Liver (tissue), 9 donors: ENCODE data around the gene FAM53C. TPM values are rescaled to one million over a fixed set of nuclear protein-coding genes. Genes with fewer than 3 reads are reported as not detected.

ENCODE experiments used
- DNase-seq: peaks from one replicate; pipeline ENCODE4 v3.0.0-alpha.2; 2017; ENCODE audit warnings: low spot score
- H3K27ac ChIP-seq, 2 donors: one replicate each; pipeline ENCODE4 v1.7.0; 2013; ENCODE audit warnings: inconsistent platforms in 2 of 2, low read length in 2 of 2, control low read depth in 1 of 2, low read depth in 1 of 2, mild to moderate bottlenecking in 1 of 2
- H3K27me3 ChIP-seq, 4 donors: one replicate each; pipeline versions ENCODE4 v1.6.1 to v1.7.0; 2013; ENCODE audit warnings: low read length in 3 of 4, inconsistent platforms in 1 of 4, mild to moderate bottlenecking in 1 of 4, moderate library complexity in 1 of 4; ENCODE audit not compliant: control insufficient read depth in 4 of 4, insufficient read depth in 4 of 4
- H3K36me3 ChIP-seq, 4 donors: one replicate each; pipeline versions ENCODE4 v1.6.1 to v1.7.0; 2013; ENCODE audit warnings: low read length in 3 of 4, mild to moderate bottlenecking in 3 of 4, low read depth in 1 of 4, moderate library complexity in 1 of 4; ENCODE audit not compliant: control insufficient read depth in 4 of 4, insufficient read depth in 3 of 4
- H3K4me1 ChIP-seq, 4 donors: one replicate each; pipeline versions ENCODE4 v1.6.1 to v1.7.0; 2013; ENCODE audit warnings: low read length in 3 of 4, mild to moderate bottlenecking in 3 of 4, moderate library complexity in 1 of 4; ENCODE audit not compliant: control insufficient read depth in 4 of 4, insufficient read depth in 4 of 4
- H3K4me3 ChIP-seq, 3 donors: one replicate each; pipeline versions ENCODE4 v1.6.1 to v1.7.0; 2013; ENCODE audit warnings: low read length in 3 of 3, control low read depth in 1 of 3, low read depth in 1 of 3, mild to moderate bottlenecking in 1 of 3
- H3K9ac ChIP-seq, 2 donors: one replicate each; pipeline ENCODE4 v1.7.0; 2013; ENCODE audit warnings: low read length in 2 of 2, mild to moderate bottlenecking in 2 of 2, moderate library complexity in 2 of 2, control low read depth in 1 of 2, low read depth in 1 of 2
- H3K9me3 ChIP-seq, 4 donors: one replicate each; pipeline versions ENCODE4 v1.6.1 to v1.7.0; 2013; ENCODE audit warnings: low read length in 3 of 4; ENCODE audit not compliant: control insufficient read depth in 4 of 4
- ATF3 ChIP-seq: IDR thresholded peaks from 2 replicates; pipeline ENCODE4 v1.6.1; 2016; ENCODE audit warnings: antibody characterized with exemption
- CTCF ChIP-seq: fragments of 150-350 bp; IDR thresholded peaks from 2 replicates; pipeline ENCODE4 v1.5.1; 2017; ENCODE audit warnings: improper control_type of control experiment, low read depth, low read length; ENCODE audit not compliant: missing input control
- EGR1 ChIP-seq, 2 donors: IDR thresholded peaks; 2 replicates each; pipeline ENCODE4 v1.6.1; 2016 to 2018; ENCODE audit warnings: antibody characterized with exemption in 2 of 2, low read depth in 2 of 2
- FOXA2 ChIP-seq: IDR thresholded peaks from 2 replicates; pipeline ENCODE4 v1.6.1; 2016; ENCODE audit warnings: antibody characterized with exemption
- GABPA ChIP-seq, 2 donors: IDR thresholded peaks in 1 of 2; conservative IDR thresholded peaks in 1 of 2; 2 replicates each; pipeline ENCODE4 v1.6.1; 2016; ENCODE audit warnings: antibody characterized with exemption in 2 of 2, mild to moderate bottlenecking in 1 of 2, moderate library complexity in 1 of 2
- HNF4A ChIP-seq, 2 donors: conservative IDR thresholded peaks; 2 replicates each; pipeline ENCODE4 v1.6.1; 2016; ENCODE audit warnings: antibody characterized with exemption in 2 of 2, mild to moderate bottlenecking in 2 of 2
- HNF4G ChIP-seq: IDR thresholded peaks from 2 replicates; pipeline ENCODE4 v1.6.1; 2016; ENCODE audit warnings: antibody characterized with exemption
- MAX ChIP-seq: IDR thresholded peaks from 2 replicates; pipeline ENCODE4 v1.6.1; 2016; ENCODE audit warnings: antibody characterized with exemption
- NR2F2 ChIP-seq: IDR thresholded peaks from 2 replicates; pipeline ENCODE4 v1.6.1; 2016; ENCODE audit warnings: antibody characterized with exemption
- RAD21 ChIP-seq, 2 donors: IDR thresholded peaks; 2 replicates each; pipeline ENCODE4 v1.6.1; 2016; ENCODE audit warnings: antibody characterized with exemption in 2 of 2, mild to moderate bottlenecking in 2 of 2
- REST ChIP-seq: IDR thresholded peaks from 2 replicates; pipeline ENCODE4 v1.6.1; 2016; ENCODE audit warnings: antibody characterized with exemption, mild to moderate bottlenecking
- RXRA ChIP-seq, 2 donors: IDR thresholded peaks; 2 replicates each; pipeline ENCODE4 v1.6.1; 2017 to 2018; ENCODE audit warnings: antibody characterized with exemption in 2 of 2, mild to moderate bottlenecking in 1 of 2
- SP1 ChIP-seq: IDR thresholded peaks from 2 replicates; pipeline ENCODE4 v1.6.1; 2018; ENCODE audit warnings: antibody characterized with exemption, mild to moderate bottlenecking
- TAF1 ChIP-seq: conservative IDR thresholded peaks from 2 replicates; pipeline ENCODE4 v1.6.1; 2016; ENCODE audit warnings: antibody characterized with exemption, mild to moderate bottlenecking
- YY1 ChIP-seq: IDR thresholded peaks from 2 replicates; pipeline ENCODE4 v1.6.1; 2016; ENCODE audit warnings: antibody characterized with exemption, mild to moderate bottlenecking
- ZBTB33 ChIP-seq: IDR thresholded peaks from 2 replicates; pipeline ENCODE4 v1.6.1; 2016; ENCODE audit warnings: antibody characterized with exemption
- WGBS: extraction: QIAGEN DNeasy Blood & Tissue Kit; methylation state at CpG from one replicate; pipeline ENCODE4 v1.1.7; 2013; 5-methylcytosine and 5-hydroxymethylcytosine counted together
- polyA plus RNA-seq, 2 donors: library from polyadenylated mRNA; stranded (reverse) in 1 of 2; unstranded in 1 of 2; fragments of 200-250 nt in 1 of 2; fragments of >200 nt in 1 of 2; fragmentation: Nextera tagmentation in 1 of 2; extraction: Ambion mirVana in 1 of 2; gene quantifications; one replicate each; pipeline versions ENCODE4 v1.2.1 to v1.2.3, GENCODE V29; 2013 to 2015
- total RNA-seq, 2 donors: library from RNA; depleted of rRNA; stranded (reverse); fragments of >200 nt; gene quantifications; one replicate each; pipeline ENCODE4 v1.2.3, GENCODE V29; 2014
- donor health status: healthy.
- donor health status: healthy.
- donor health status: healthy.
- donor health status: healthy.
- donor health status: healthy.

Gene FAM53C
- total and polyA plus RNA-seq, 4 donors, result 4.2 to 16.9 (median 8.9) TPM

GRCh38 chr5:138372653-138373052 is 34.6 kb downstream of the FAM53C start (continued):
- TF ChIP-seq CTCF (no peak), TAF1 (no peak), RXRA (IDR thresholded peaks at IDR 0.05) (no peak), EGR1 (IDR thresholded peaks at IDR 0.05; ENCODE audit: low read depth in 2 of 2) (no peak), FOXA2 (no peak)

- TF ChIP-seq RAD21 (IDR thresholded peaks at IDR 0.05), result no peak
- no peak for TF ChIP-seq REST
- TF ChIP-seq MAX, result no peak
- no peak for TF ChIP-seq EGR1 (IDR thresholded peaks at IDR 0.05; ENCODE audit: low read depth in 2 of 2)
- no peak for TF ChIP-seq FOXA2
- TF ChIP-seq YY1, result no peak
- TF ChIP-seq HNF4G, result no peak
- DNase-seq, result no peak
- H3K36me3 ChIP-seq, result peaks cover 15 to 65% (median 45%) of the 10 kb centered on the region in 4 donors
- no peaks in the 10 kb centered on the region for H3K9me3 ChIP-seq
- H3K9ac ChIP-seq, result no peak overlapping the region
- H3K4me3 ChIP-seq, result no peak overlapping the region
- WGBS, result 97% methylated on average over 8 of the region's 8 CpGs
- H3K27ac ChIP-seq, result no peak overlapping the region
- H3K27me3 ChIP-seq, result no peaks in the 10 kb centered on the region
- no peaks in the 10 kb centered on the region for H3K4me1 ChIP-seq
These were observed 44.3 kb downstream of the FAM53C start for GRCh38 chr5:138382347-138382746.

- TF ChIP-seq ATF3, result no peak
- TF ChIP-seq NR2F2, result no peak
- no peak for TF ChIP-seq YY1
- no peak for TF ChIP-seq HNF4G
- TF ChIP-seq GABPA (IDR thresholded peaks at IDR 0.05 in 1 of 2, conservative IDR thresholded peaks at IDR 0.05 in 1 of 2), result no peak
- TF ChIP-seq RXRA (IDR thresholded peaks at IDR 0.05), result no peak
- no peak for TF ChIP-seq SP1
- no peak for TF ChIP-seq MAX
- TF ChIP-seq HNF4A (conservative IDR thresholded peaks at IDR 0.05), result no peak
- no peak for TF ChIP-seq CTCF
- TF ChIP-seq TAF1, result no peak
- no peak for TF ChIP-seq ZBTB33
- no peak for TF ChIP-seq EGR1 (IDR thresholded peaks at IDR 0.05; ENCODE audit: low read depth in 2 of 2)
- TF ChIP-seq FOXA2, result no peak
- H3K36me3 ChIP-seq, result peaks cover 13 to 44% (median 35%) of the 10 kb centered on the region in 4 donors
These were observed 47.6 kb downstream of the FAM53C start for GRCh38 chr5:138385660-138386059.

More at GRCh38 chr5:138385660-138386059, 47.6 kb downstream of the FAM53C start:
- Histone ChIP-seq H3K9me3 (no peaks in the 10 kb centered on the region), H3K27ac (no peak overlapping the region), H3K9ac (no peak overlapping the region), H3K4me3 (no peak overlapping the region), H3K4me1 (no peaks in the 10 kb centered on the region), H3K27me3 (no peaks in the 10 kb centered on the region)
- no peak for DNase-seq
- 95% methylated on average over 1 of the region's 1 CpG for WGBS
